HEK293 (cell line): ENCODE data around the gene FCHSD1.
A peak's percentile ranks its signal among the peaks of the same experiment; 100 is the strongest.

Experiments used
- CTCF ChIA-PET: fragments of 350-600 bp; formaldehyde crosslinking; extraction: SDS; loops from one replicate; lab custom pipeline; 2021; ENCODE audit warnings: antibody characterized with exemption; lab: Yijun Ruan, JAX
- POLR2A ChIA-PET: fragments of 300-600 bp; formaldehyde crosslinking; extraction: SDS; loops from one replicate; lab custom pipeline; 2020; ENCODE audit warnings: antibody characterized with exemption, inconsistent platforms; lab: Yijun Ruan, JAX
- H3K27ac ChIP-seq: fragments of 200-500 bp; sonication (Bioruptor generic); 2 replicates; pipeline ENCODE4 v1.5.1; 2014; ENCODE audit warnings: low read depth, low read length, control low read depth, inconsistent platforms; ENCODE audit errors: extremely low read depth
- H3K36me3 ChIP-seq, 2 experiments: fragments of 200-500 bp in 1 of 2; sonication (Bioruptor generic) in 1 of 2; 1 replicate in 1 of 2; 2 replicates in 1 of 2; pipeline ENCODE4 v1.5.1; 2014 to 2017; ENCODE audit warnings: inconsistent platforms in 2 of 2, low read length in 2 of 2; ENCODE audit not compliant: control insufficient read depth in 2 of 2, insufficient read depth in 1 of 2
- H3K4me1 ChIP-seq: fragments of 200-500 bp; sonication (Bioruptor generic); 2 replicates; pipeline ENCODE4 v1.5.1; 2014; ENCODE audit warnings: mild to moderate bottlenecking, low read length, inconsistent platforms; ENCODE audit not compliant: control insufficient read depth, insufficient read depth
- H3K4me3 ChIP-seq: 2 replicates; pipeline ENCODE4 v1.5.1; 2011; ENCODE audit warnings: low read depth, mild to moderate bottlenecking, control low read depth, low read length, moderate library complexity
- H3K9me3 ChIP-seq: fragments of 200-500 bp; sonication (Bioruptor generic); 2 replicates; pipeline ENCODE4 v1.5.1; 2014; ENCODE audit warnings: low read depth, low read length, inconsistent platforms; ENCODE audit not compliant: control insufficient read depth, insufficient read depth
- HOXC10 ChIP-seq: sonication (generic); formaldehyde crosslinking; IDR thresholded peaks from 2 replicates; pipeline ENCODE4 v1.8.1; 2023; ENCODE audit warnings: mild to moderate bottlenecking, missing genetic modification reagents
- OSR2 ChIP-seq: fragments of 450-650 bp; formaldehyde crosslinking; IDR thresholded peaks from 2 replicates; pipeline ENCODE4 v1.5.1; 2016; ENCODE audit warnings: missing biosample characterization, missing genetic modification characterization
- REPIN1 ChIP-seq: fragments of 450-650 bp; formaldehyde crosslinking; IDR thresholded peaks from 2 replicates; pipeline ENCODE4 v1.5.1; 2017; ENCODE audit warnings: missing biosample characterization, missing genetic modification characterization, low read depth
- ZBTB1 ChIP-seq: fragments of 450-650 bp; formaldehyde crosslinking; IDR thresholded peaks from 2 replicates; pipeline ENCODE4 v1.5.1; 2016; ENCODE audit warnings: missing biosample characterization, missing genetic modification characterization
- ZBTB21 ChIP-seq: fragments of 450-650 bp; formaldehyde crosslinking; IDR thresholded peaks from 2 replicates; pipeline ENCODE4 v1.5.1; 2017; ENCODE audit warnings: missing biosample characterization, missing genetic modification characterization
- ZNF16 ChIP-seq: fragments of 450-650 bp; formaldehyde crosslinking; IDR thresholded peaks from 2 replicates; pipeline ENCODE4 v1.5.1; 2016; ENCODE audit warnings: low read depth, missing biosample characterization, missing genetic modification characterization
- ZNF169 ChIP-seq: fragments of 450-650 bp; formaldehyde crosslinking; IDR thresholded peaks from 2 replicates; pipeline ENCODE4 v1.5.1; 2016; ENCODE audit warnings: missing biosample characterization, missing genetic modification characterization
- ZNF175 ChIP-seq: fragments of 450-650 bp; formaldehyde crosslinking; IDR thresholded peaks from 2 replicates; pipeline ENCODE4 v1.5.1; 2016; ENCODE audit warnings: missing biosample characterization, missing genetic modification characterization
- ZNF184 ChIP-seq: fragments of 450-650 bp; IDR thresholded peaks from 2 replicates; pipeline ENCODE4 v1.5.1; 2018; ENCODE audit warnings: missing biosample characterization, mild to moderate bottlenecking, missing genetic modification characterization
- ZNF202 ChIP-seq: fragments of 450-650 bp; formaldehyde crosslinking; IDR thresholded peaks from 2 replicates; pipeline ENCODE4 v1.5.1; 2016; ENCODE audit warnings: missing biosample characterization, missing genetic modification characterization, borderline replicate concordance
- ZNF211 ChIP-seq: fragments of 450-650 bp; formaldehyde crosslinking; IDR thresholded peaks from 2 replicates; pipeline ENCODE4 v1.5.1; 2016; ENCODE audit warnings: low read depth, missing biosample characterization, missing genetic modification characterization
- ZNF214 ChIP-seq: fragments of 450-650 bp; formaldehyde crosslinking; IDR thresholded peaks from 2 replicates; pipeline ENCODE4 v1.5.1; 2017; ENCODE audit warnings: missing biosample characterization, mild to moderate bottlenecking, missing genetic modification characterization, borderline replicate concordance
- ZNF221 ChIP-seq: fragments of 450-650 bp; formaldehyde crosslinking; IDR thresholded peaks from 2 replicates; pipeline ENCODE4 v1.5.1; 2017; ENCODE audit warnings: missing biosample characterization, missing genetic modification characterization, borderline replicate concordance
- ZNF302 ChIP-seq: fragments of 450-650 bp; formaldehyde crosslinking; IDR thresholded peaks from 2 replicates; pipeline ENCODE4 v1.5.1; 2016; ENCODE audit warnings: missing biosample characterization, missing genetic modification characterization, low read depth
- ZNF335 ChIP-seq: fragments of 450-650 bp; formaldehyde crosslinking; conservative IDR thresholded peaks from 2 replicates; pipeline ENCODE4 v1.5.1; 2016; ENCODE audit warnings: missing biosample characterization, missing genetic modification characterization
- ZNF398 ChIP-seq: fragments of 450-650 bp; formaldehyde crosslinking; IDR thresholded peaks from 2 replicates; pipeline ENCODE4 v1.5.1; 2017; ENCODE audit warnings: missing biosample characterization, missing genetic modification characterization
- ZNF426 ChIP-seq: fragments of 450-650 bp; formaldehyde crosslinking; IDR thresholded peaks from 2 replicates; pipeline ENCODE4 v1.5.1; 2017; ENCODE audit warnings: missing biosample characterization, missing genetic modification characterization, mild to moderate bottlenecking, inconsistent platforms, moderate library complexity
- ZNF488 ChIP-seq: fragments of 450-650 bp; formaldehyde crosslinking; IDR thresholded peaks from 2 replicates; pipeline ENCODE4 v1.5.1; 2016; ENCODE audit warnings: missing biosample characterization, missing genetic modification characterization
- ZNF514 ChIP-seq: fragments of 450-650 bp; formaldehyde crosslinking; IDR thresholded peaks from 2 replicates; pipeline ENCODE4 v1.5.1; 2016; ENCODE audit warnings: missing biosample characterization, missing genetic modification characterization
- ZNF585B ChIP-seq: fragments of 450-650 bp; formaldehyde crosslinking; IDR thresholded peaks from 2 replicates; pipeline ENCODE4 v1.5.1; 2016; ENCODE audit warnings: missing biosample characterization, missing genetic modification characterization
- ZNF660 ChIP-seq: fragments of 450-650 bp; IDR thresholded peaks from 2 replicates; pipeline ENCODE4 v1.5.1; 2018; ENCODE audit warnings: missing biosample characterization, mild to moderate bottlenecking, missing genetic modification characterization
- ZNF670 ChIP-seq: fragments of 450-650 bp; formaldehyde crosslinking; IDR thresholded peaks from 2 replicates; pipeline ENCODE4 v1.5.1; 2016; ENCODE audit warnings: missing biosample characterization, missing genetic modification characterization, low read depth
- ZSCAN16 ChIP-seq: fragments of 450-650 bp; formaldehyde crosslinking; IDR thresholded peaks from 2 replicates; pipeline ENCODE4 v1.5.1; 2016; ENCODE audit warnings: missing biosample characterization, missing genetic modification characterization
- TF ChIP-seq, protein P1 (sequence below): fragments of 450-650 bp; formaldehyde crosslinking; conservative IDR thresholded peaks from 2 replicates; pipeline ENCODE4 v1.5.1; 2016; ENCODE audit warnings: low read depth, missing biosample characterization, missing genetic modification characterization
- TF ChIP-seq, protein P2 (sequence below): fragments of 450-650 bp; formaldehyde crosslinking; IDR thresholded peaks from 2 replicates; pipeline ENCODE4 v1.5.1; 2016; ENCODE audit warnings: missing biosample characterization, missing genetic modification characterization, borderline replicate concordance

Gene FCHSD1

GRCh38 chr5:141637767-141638419 lies 13.3 kb downstream of the FCHSD1 start (continued):
- peak; percentile 65; the same call in 1 of the 2 replicates for TF ChIP-seq ZNF335 (tag by site-specific recombination)

- Histone ChIP-seq H3K9me3 (no peaks in the 10 kb centered on the region), H3K27ac (peak overlapping the region; percentile 20; the same call in 1 of the 2 replicates), H3K4me1 (peaks cover 6% of the 10 kb centered on the region), H3K4me3 (peak overlapping the region; percentile 97), H3K36me3 (peaks cover 16 to 38% of the 10 kb centered on the region in 2 experiments)
- POLR2A ChIA-PET: interaction anchor here (0.6 to 2.7 kb wide), 26 partner anchors 9 to 914 kb away, joined by 3 to 42 read pairs (median 4); partner anchors contain the start of genes DELE1, DIAPH1, FCHSD1 and RNF14
- CTCF ChIA-PET: interaction anchor here (0.5 to 12.5 kb wide), 11 partner anchors 14 to 561 kb away, joined by 3 to 125 read pairs (median 4); partner anchors contain the start of gene DIAPH1
- TF ChIP-seq, protein P1, sequence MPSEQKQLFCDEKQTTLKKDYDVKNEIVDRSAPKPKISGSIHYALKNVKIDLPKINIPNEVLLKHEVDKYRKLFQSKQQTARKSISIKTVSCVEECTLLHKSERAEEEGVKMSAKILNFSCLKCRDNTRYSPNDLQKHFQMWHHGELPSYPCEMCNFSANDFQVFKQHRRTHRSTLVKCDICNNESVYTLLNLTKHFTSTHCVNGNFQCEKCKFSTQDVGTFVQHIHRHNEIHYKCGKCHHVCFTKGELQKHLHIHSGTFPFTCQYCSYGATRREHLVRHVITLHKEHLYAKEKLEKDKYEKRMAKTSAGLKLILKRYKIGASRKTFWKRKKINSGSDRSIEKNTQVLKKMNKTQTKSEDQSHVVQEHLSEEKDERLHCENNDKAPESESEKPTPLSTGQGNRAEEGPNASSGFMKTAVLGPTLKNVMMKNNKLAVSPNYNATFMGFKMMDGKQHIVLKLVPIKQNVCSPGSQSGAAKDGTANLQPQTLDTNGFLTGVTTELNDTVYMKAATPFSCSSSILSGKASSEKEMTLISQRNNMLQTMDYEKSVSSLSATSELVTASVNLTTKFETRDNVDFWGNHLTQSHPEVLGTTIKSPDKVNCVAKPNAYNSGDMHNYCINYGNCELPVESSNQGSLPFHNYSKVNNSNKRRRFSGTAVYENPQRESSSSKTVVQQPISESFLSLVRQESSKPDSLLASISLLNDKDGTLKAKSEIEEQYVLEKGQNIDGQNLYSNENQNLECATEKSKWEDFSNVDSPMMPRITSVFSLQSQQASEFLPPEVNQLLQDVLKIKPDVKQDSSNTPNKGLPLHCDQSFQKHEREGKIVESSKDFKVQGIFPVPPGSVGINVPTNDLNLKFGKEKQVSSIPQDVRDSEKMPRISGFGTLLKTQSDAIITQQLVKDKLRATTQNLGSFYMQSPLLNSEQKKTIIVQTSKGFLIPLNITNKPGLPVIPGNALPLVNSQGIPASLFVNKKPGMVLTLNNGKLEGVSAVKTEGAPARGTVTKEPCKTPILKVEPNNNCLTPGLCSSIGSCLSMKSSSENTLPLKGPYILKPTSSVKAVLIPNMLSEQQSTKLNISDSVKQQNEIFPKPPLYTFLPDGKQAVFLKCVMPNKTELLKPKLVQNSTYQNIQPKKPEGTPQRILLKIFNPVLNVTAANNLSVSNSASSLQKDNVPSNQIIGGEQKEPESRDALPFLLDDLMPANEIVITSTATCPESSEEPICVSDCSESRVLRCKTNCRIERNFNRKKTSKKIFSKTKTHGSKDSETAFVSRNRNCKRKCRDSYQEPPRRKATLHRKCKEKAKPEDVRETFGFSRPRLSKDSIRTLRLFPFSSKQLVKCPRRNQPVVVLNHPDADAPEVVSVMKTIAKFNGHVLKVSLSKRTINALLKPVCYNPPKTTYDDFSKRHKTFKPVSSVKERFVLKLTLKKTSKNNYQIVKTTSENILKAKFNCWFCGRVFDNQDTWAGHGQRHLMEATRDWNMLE: no peak
- TF ChIP-seq HOXC10 (CRISPR knock-in tag): no peak
- TF ChIP-seq ZNF221 (tag by site-specific recombination): no peak
- no peak for TF ChIP-seq ZNF398 (tag by site-specific recombination)
- TF ChIP-seq ZNF514: no peak
- TF ChIP-seq ZNF488 (tag by site-specific recombination): no peak
- TF ChIP-seq ZNF16 (tag by site-specific recombination): no peak
- TF ChIP-seq ZNF670 (tag by site-specific recombination): no peak
- no peak for TF ChIP-seq ZNF426 (tag by site-specific recombination)
- TF ChIP-seq ZNF211 (tag by site-specific recombination): no peak
- no peak for TF ChIP-seq ZBTB1
- TF ChIP-seq ZNF585B (tag by site-specific recombination): no peak
- TF ChIP-seq ZNF660 (tag by site-specific recombination): no peak
- TF ChIP-seq ZNF175 (tag by site-specific recombination): no peak
- TF ChIP-seq ZNF302 (tag by site-specific recombination): no peak
- no peak for TF ChIP-seq ZNF202 (tag by site-specific recombination)
- no peak for TF ChIP-seq ZSCAN16 (tag by site-specific recombination)
- TF ChIP-seq ZNF184 (tag by site-specific recombination): no peak
- no peak for TF ChIP-seq OSR2 (tag by site-specific recombination)
- TF ChIP-seq REPIN1 (tag by site-specific recombination): no peak
- no peak for TF ChIP-seq ZNF214 (tag by site-specific recombination)
- TF ChIP-seq, protein P2, sequence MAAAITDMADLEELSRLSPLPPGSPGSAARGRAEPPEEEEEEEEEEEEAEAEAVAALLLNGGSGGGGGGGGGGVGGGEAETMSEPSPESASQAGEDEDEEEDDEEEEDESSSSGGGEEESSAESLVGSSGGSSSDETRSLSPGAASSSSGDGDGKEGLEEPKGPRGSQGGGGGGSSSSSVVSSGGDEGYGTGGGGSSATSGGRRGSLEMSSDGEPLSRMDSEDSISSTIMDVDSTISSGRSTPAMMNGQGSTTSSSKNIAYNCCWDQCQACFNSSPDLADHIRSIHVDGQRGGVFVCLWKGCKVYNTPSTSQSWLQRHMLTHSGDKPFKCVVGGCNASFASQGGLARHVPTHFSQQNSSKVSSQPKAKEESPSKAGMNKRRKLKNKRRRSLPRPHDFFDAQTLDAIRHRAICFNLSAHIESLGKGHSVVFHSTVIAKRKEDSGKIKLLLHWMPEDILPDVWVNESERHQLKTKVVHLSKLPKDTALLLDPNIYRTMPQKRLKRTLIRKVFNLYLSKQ (tag by site-specific recombination): no peak
- no peak for TF ChIP-seq ZBTB21 (tag by site-specific recombination)
- no peak for TF ChIP-seq ZNF169 (tag by site-specific recombination)
Measured at GRCh38 chr5:141637123-141637766, 14.0 kb downstream of the FCHSD1 start.
